HEK293 (cell line): ENCODE results near the gene CNOT4.

ENCODE experiments used
- EGR2 ChIP-seq: fragments of 450-650 bp; formaldehyde crosslinking; IDR thresholded peaks from 2 replicates; pipeline ENCODE4 v1.5.1; 2016; ENCODE audit warnings: low read depth, missing biosample characterization, missing genetic modification characterization
- GLIS1 ChIP-seq: fragments of 450-650 bp; formaldehyde crosslinking; IDR thresholded peaks from 2 replicates; pipeline ENCODE4 v1.5.1; 2016; ENCODE audit warnings: missing biosample characterization, missing genetic modification characterization
- GLIS2 ChIP-seq: fragments of 450-650 bp; formaldehyde crosslinking; IDR thresholded peaks from 2 replicates; pipeline ENCODE4 v1.5.1; 2016; ENCODE audit warnings: missing biosample characterization, missing genetic modification characterization
- IKZF3 ChIP-seq: fragments of 450-650 bp; IDR thresholded peaks from 2 replicates; pipeline ENCODE4 v1.5.0; 2018; ENCODE audit warnings: missing biosample characterization, mild to moderate bottlenecking, missing genetic modification characterization, moderate library complexity
- ZBTB1 ChIP-seq: fragments of 450-650 bp; formaldehyde crosslinking; IDR thresholded peaks from 2 replicates; pipeline ENCODE4 v1.5.1; 2016; ENCODE audit warnings: missing biosample characterization, missing genetic modification characterization
- ZEB2 ChIP-seq: fragments of 450-650 bp; formaldehyde crosslinking; IDR thresholded peaks from 2 replicates; pipeline ENCODE4 v1.5.1; 2016; ENCODE audit warnings: missing biosample characterization, missing genetic modification characterization
- ZFHX2 ChIP-seq: fragments of 450-650 bp; formaldehyde crosslinking; conservative IDR thresholded peaks from 2 replicates; pipeline ENCODE4 v1.5.1; 2016; ENCODE audit warnings: missing biosample characterization, missing genetic modification characterization
- ZNF324 ChIP-seq: fragments of 450-650 bp; formaldehyde crosslinking; IDR thresholded peaks from 2 replicates; pipeline ENCODE4 v1.5.1; 2016; ENCODE audit warnings: missing biosample characterization, missing genetic modification characterization
- ZNF366 ChIP-seq: fragments of 450-650 bp; formaldehyde crosslinking; conservative IDR thresholded peaks from 2 replicates; pipeline ENCODE4 v1.5.1; 2016; ENCODE audit warnings: missing biosample characterization, missing genetic modification characterization
- ZNF610 ChIP-seq: fragments of 450-650 bp; formaldehyde crosslinking; IDR thresholded peaks from 2 replicates; pipeline ENCODE4 v1.5.1; 2016; ENCODE audit warnings: missing biosample characterization, missing genetic modification characterization, borderline replicate concordance
- ZNF629 ChIP-seq: fragments of 450-650 bp; formaldehyde crosslinking; IDR thresholded peaks from 2 replicates; pipeline ENCODE4 v1.5.1; 2017; ENCODE audit warnings: missing biosample characterization, missing genetic modification characterization
- ZNF701 ChIP-seq: fragments of 450-650 bp; formaldehyde crosslinking; IDR thresholded peaks from 2 replicates; pipeline ENCODE4 v1.5.1; 2016; ENCODE audit warnings: missing biosample characterization, missing genetic modification characterization
- TF ChIP-seq, protein P1 (sequence below): fragments of 450-650 bp; IDR thresholded peaks from 2 replicates; pipeline ENCODE4 v1.5.1; 2018; ENCODE audit warnings: missing biosample characterization, mild to moderate bottlenecking, missing genetic modification characterization
- TF ChIP-seq, protein P2 (sequence below): fragments of 450-650 bp; formaldehyde crosslinking; optimal IDR thresholded peaks from 2 replicates; pipeline ENCODE3; 2016; ENCODE audit warnings: missing biosample characterization, mild to moderate bottlenecking, missing genetic modification characterization
- TF ChIP-seq, protein P3 (sequence below): fragments of 450-650 bp; formaldehyde crosslinking; IDR thresholded peaks from 2 replicates; pipeline ENCODE4 v1.5.1; 2016; ENCODE audit warnings: missing biosample characterization, missing genetic modification characterization
- TF ChIP-seq, protein P4 (sequence below): fragments of 450-650 bp; formaldehyde crosslinking; IDR thresholded peaks from 2 replicates; pipeline ENCODE4 v1.5.1; 2016; ENCODE audit warnings: missing biosample characterization, missing genetic modification characterization
- TF ChIP-seq, protein P5 (sequence below): fragments of 450-650 bp; formaldehyde crosslinking; IDR thresholded peaks from 2 replicates; pipeline ENCODE4 v1.5.1; 2016; ENCODE audit warnings: missing biosample characterization, missing genetic modification characterization
- TF ChIP-seq, protein P6 (sequence below): fragments of 450-650 bp; formaldehyde crosslinking; IDR thresholded peaks from 2 replicates; pipeline ENCODE4 v1.5.1; 2016; ENCODE audit warnings: missing biosample characterization, missing genetic modification characterization
- TF ChIP-seq, protein P7 (sequence below): fragments of 450-650 bp; formaldehyde crosslinking; IDR thresholded peaks from 2 replicates; pipeline ENCODE4 v1.5.1; 2017; ENCODE audit warnings: missing biosample characterization, missing genetic modification characterization
- TF ChIP-seq, protein P8 (sequence below): fragments of 450-650 bp; formaldehyde crosslinking; IDR thresholded peaks from 2 replicates; pipeline ENCODE4 v1.5.1; 2016; ENCODE audit warnings: missing biosample characterization, missing genetic modification characterization
- TF ChIP-seq, protein P9 (sequence below): fragments of 450-650 bp; formaldehyde crosslinking; IDR thresholded peaks from 2 replicates; pipeline ENCODE4 v1.5.1; 2017; ENCODE audit warnings: missing biosample characterization, missing genetic modification characterization

Gene CNOT4

DNA sequence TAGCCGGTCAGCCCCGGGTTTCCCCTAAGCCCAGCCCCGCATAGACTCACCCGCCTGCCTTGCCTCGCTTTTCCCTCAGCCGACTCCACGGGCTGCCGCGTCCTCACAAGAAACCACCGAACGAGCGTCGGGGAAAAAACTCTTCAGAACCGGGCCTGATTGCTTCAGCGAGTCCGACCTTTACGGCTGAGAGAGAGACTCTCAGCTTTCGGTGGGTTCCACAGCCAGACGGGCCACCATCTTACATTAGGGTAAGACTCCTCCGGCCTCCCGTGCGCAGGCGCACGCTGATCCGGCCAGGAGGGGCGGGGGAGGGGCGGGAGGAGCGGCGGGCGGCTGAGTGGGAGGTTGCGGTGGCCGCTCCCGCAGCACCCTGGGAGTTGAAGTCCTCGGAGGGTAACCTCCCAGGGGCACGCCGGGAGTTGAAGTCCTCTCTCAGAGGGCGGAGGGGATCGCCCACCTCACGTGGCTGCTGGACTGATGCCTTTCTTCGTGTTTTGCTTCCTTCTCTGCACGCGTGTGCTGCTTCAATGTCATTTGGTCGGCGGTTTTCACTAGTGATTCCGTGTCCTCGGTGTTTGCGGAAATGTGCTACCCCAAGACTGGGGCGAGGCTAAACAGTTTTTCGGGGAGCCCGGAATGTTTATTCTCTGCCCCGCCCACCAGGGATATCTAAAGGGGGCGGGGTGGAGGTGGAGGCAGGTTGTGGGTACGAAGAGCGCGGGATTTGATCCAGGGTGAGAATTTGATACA is at the start of gene CNOT4 (continued):
- TF ChIP-seq ZNF610 (tag by site-specific recombination) (peak; percentile 73; the same call in 1 of the 2 replicates), ZNF701 (tag by site-specific recombination) (no peak), EGR2 (tag by site-specific recombination) (peak; percentile 89), ZBTB1 (tag by site-specific recombination) (no peak), GLIS1 (tag by site-specific recombination) (peak; percentile 65), ZFHX2 (tag by site-specific recombination) (peak; percentile 95), ZNF629 (tag by site-specific recombination) (peak; percentile 34), IKZF3 (tag by site-specific recombination) (no peak), ZNF324 (peak; percentile 92), GLIS2 (tag by site-specific recombination) (peak; percentile 61), ZEB2 (tag by site-specific recombination) (peak; percentile 82; the same call in 1 of the 2 replicates), ZNF366 (peak; percentile 65)
- TF ChIP-seq, protein P1, sequence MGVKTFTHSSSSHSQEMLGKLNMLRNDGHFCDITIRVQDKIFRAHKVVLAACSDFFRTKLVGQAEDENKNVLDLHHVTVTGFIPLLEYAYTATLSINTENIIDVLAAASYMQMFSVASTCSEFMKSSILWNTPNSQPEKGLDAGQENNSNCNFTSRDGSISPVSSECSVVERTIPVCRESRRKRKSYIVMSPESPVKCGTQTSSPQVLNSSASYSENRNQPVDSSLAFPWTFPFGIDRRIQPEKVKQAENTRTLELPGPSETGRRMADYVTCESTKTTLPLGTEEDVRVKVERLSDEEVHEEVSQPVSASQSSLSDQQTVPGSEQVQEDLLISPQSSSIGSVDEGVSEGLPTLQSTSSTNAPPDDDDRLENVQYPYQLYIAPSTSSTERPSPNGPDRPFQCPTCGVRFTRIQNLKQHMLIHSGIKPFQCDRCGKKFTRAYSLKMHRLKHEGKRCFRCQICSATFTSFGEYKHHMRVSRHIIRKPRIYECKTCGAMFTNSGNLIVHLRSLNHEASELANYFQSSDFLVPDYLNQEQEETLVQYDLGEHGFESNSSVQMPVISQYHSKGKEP (tag by site-specific recombination), result no peak
- TF ChIP-seq, protein P2, sequence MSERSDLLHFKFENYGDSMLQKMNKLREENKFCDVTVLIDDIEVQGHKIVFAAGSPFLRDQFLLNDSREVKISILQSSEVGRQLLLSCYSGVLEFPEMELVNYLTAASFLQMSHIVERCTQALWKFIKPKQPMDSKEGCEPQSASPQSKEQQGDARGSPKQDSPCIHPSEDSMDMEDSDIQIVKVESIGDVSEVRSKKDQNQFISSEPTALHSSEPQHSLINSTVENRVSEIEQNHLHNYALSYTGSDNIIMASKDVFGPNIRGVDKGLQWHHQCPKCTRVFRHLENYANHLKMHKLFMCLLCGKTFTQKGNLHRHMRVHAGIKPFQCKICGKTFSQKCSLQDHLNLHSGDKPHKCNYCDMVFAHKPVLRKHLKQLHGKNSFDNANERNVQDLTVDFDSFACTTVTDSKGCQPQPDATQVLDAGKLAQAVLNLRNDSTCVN (tag by site-specific recombination), result peak; percentile 21
- TF ChIP-seq, protein P3, sequence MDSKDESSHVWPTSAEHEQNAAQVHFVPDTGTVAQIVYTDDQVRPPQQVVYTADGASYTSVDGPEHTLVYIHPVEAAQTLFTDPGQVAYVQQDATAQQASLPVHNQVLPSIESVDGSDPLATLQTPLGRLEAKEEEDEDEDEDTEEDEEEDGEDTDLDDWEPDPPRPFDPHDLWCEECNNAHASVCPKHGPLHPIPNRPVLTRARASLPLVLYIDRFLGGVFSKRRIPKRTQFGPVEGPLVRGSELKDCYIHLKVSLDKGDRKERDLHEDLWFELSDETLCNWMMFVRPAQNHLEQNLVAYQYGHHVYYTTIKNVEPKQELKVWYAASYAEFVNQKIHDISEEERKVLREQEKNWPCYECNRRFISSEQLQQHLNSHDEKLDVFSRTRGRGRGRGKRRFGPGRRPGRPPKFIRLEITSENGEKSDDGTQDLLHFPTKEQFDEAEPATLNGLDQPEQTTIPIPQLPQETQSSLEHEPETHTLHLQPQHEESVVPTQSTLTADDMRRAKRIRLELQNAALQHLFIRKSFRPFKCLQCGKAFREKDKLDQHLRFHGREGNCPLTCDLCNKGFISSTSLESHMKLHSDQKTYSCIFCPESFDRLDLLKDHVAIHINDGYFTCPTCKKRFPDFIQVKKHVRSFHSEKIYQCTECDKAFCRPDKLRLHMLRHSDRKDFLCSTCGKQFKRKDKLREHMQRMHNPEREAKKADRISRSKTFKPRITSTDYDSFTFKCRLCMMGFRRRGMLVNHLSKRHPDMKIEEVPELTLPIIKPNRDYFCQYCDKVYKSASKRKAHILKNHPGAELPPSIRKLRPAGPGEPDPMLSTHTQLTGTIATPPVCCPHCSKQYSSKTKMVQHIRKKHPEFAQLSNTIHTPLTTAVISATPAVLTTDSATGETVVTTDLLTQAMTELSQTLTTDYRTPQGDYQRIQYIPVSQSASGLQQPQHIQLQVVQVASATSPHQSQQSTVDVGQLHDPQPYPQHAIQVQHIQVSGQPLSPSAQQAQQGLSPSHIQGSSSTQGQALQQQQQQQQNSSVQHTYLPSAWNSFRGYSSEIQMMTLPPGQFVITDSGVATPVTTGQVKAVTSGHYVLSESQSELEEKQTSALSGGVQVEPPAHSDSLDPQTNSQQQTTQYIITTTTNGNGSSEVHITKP (tag by site-specific recombination), result peak; percentile 96
- TF ChIP-seq, protein P4, sequence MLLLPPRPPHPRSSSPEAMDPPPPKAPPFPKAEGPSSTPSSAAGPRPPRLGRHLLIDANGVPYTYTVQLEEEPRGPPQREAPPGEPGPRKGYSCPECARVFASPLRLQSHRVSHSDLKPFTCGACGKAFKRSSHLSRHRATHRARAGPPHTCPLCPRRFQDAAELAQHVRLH (tag by site-specific recombination), result peak; percentile 94
- TF ChIP-seq, protein P5, sequence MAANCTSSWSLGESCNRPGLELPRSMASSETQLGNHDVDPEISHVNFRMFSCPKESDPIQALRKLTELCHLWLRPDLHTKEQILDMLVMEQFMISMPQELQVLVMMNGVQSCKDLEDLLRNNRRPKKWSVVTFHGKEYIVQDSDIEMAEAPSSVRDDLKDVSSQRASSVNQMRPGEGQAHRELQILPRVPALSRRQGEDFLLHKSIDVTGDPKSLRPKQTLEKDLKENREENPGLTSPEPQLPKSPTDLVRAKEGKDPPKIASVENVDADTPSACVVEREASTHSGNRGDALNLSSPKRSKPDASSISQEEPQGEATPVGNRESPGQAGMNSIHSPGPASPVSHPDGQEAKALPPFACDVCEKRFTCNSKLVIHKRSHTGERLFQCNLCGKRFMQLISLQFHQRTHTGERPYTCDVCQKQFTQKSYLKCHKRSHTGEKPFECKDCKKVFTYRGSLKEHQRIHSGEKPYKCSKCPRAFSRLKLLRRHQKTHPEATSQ, result 0 out of 2 replicates have a peak, but pooled peaks have one; percentile 79
- TF ChIP-seq, protein P6, sequence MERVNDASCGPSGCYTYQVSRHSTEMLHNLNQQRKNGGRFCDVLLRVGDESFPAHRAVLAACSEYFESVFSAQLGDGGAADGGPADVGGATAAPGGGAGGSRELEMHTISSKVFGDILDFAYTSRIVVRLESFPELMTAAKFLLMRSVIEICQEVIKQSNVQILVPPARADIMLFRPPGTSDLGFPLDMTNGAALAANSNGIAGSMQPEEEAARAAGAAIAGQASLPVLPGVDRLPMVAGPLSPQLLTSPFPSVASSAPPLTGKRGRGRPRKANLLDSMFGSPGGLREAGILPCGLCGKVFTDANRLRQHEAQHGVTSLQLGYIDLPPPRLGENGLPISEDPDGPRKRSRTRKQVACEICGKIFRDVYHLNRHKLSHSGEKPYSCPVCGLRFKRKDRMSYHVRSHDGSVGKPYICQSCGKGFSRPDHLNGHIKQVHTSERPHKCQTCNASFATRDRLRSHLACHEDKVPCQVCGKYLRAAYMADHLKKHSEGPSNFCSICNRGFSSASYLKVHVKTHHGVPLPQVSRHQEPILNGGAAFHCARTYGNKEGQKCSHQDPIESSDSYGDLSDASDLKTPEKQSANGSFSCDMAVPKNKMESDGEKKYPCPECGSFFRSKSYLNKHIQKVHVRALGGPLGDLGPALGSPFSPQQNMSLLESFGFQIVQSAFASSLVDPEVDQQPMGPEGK (tag by site-specific recombination), result peak; percentile 61
- TF ChIP-seq, protein P7, sequence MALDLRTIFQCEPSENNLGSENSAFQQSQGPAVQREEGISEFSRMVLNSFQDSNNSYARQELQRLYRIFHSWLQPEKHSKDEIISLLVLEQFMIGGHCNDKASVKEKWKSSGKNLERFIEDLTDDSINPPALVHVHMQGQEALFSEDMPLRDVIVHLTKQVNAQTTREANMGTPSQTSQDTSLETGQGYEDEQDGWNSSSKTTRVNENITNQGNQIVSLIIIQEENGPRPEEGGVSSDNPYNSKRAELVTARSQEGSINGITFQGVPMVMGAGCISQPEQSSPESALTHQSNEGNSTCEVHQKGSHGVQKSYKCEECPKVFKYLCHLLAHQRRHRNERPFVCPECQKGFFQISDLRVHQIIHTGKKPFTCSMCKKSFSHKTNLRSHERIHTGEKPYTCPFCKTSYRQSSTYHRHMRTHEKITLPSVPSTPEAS, result peak; percentile 55; the same call in 1 of the 2 replicates
- TF ChIP-seq, protein P8, sequence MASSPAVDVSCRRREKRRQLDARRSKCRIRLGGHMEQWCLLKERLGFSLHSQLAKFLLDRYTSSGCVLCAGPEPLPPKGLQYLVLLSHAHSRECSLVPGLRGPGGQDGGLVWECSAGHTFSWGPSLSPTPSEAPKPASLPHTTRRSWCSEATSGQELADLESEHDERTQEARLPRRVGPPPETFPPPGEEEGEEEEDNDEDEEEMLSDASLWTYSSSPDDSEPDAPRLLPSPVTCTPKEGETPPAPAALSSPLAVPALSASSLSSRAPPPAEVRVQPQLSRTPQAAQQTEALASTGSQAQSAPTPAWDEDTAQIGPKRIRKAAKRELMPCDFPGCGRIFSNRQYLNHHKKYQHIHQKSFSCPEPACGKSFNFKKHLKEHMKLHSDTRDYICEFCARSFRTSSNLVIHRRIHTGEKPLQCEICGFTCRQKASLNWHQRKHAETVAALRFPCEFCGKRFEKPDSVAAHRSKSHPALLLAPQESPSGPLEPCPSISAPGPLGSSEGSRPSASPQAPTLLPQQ (tag by site-specific recombination), result peak; percentile 41
- TF ChIP-seq, protein P9, sequence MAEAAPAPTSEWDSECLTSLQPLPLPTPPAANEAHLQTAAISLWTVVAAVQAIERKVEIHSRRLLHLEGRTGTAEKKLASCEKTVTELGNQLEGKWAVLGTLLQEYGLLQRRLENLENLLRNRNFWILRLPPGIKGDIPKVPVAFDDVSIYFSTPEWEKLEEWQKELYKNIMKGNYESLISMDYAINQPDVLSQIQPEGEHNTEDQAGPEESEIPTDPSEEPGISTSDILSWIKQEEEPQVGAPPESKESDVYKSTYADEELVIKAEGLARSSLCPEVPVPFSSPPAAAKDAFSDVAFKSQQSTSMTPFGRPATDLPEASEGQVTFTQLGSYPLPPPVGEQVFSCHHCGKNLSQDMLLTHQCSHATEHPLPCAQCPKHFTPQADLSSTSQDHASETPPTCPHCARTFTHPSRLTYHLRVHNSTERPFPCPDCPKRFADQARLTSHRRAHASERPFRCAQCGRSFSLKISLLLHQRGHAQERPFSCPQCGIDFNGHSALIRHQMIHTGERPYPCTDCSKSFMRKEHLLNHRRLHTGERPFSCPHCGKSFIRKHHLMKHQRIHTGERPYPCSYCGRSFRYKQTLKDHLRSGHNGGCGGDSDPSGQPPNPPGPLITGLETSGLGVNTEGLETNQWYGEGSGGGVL (tag by site-specific recombination), result 0 out of 2 replicates have a peak, but pooled peaks have one; percentile 29
